Esophagus squamous epithelium (tissue), 4 donors: ENCODE measurements around the gene RFC1.

ENCODE experiments used
- POLR2A ChIP-seq, 4 donors: fragments of 450-650 bp; IDR thresholded peaks; one replicate each; pipeline ENCODE4 v1.6.1; 2017; ENCODE audit warnings: antibody characterized with exemption in 4 of 4, mild to moderate bottlenecking in 4 of 4, moderate library complexity in 3 of 4
- TF ChIP-seq, protein P1 (sequence below), 6 experiments: fragments of 450-650 bp in 4 of 6; fragments of 200-600 bp in 2 of 6; sonication (generic) in 2 of 6; IDR thresholded peaks; one replicate each; pipeline ENCODE4 v1.5.1; 2016 to 2019; ENCODE audit warnings: antibody characterized with exemption in 6 of 6, mild to moderate bottlenecking in 4 of 6, moderate library complexity in 4 of 6

DNA sequence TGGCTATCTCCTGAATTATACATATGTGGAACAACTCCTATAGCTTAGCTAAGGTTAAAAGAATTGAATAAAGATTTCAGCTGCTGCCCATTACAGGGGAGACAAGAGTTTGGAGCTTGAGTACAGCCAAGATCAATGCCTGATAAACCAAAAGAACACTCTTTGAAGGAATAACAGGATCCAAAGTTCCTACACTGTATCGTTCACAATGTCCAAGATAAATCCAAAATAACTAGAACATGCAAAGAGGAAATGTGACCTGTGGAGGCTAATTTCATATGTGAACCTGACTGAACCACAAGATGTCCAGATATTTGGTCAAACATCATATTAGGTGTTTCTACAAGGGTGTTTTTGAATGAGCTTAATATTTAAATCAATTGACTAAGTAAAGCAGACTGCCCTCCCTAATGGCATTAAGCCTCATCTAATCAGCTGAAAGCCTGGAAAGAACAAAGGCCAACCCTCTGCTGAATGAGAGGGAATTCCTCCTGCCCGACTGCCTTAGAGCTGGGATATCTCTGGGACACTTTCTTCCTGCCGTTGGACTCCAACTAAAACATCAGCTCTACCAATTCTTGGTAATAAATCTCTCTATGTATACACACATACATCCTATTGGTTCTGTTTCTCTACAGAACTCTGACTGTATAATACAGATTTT lies 19.2 kb downstream of the RFC1 start:
- TF ChIP-seq POLR2A (IDR thresholded peaks at IDR 0.05): no peak
- TF ChIP-seq, protein P1, sequence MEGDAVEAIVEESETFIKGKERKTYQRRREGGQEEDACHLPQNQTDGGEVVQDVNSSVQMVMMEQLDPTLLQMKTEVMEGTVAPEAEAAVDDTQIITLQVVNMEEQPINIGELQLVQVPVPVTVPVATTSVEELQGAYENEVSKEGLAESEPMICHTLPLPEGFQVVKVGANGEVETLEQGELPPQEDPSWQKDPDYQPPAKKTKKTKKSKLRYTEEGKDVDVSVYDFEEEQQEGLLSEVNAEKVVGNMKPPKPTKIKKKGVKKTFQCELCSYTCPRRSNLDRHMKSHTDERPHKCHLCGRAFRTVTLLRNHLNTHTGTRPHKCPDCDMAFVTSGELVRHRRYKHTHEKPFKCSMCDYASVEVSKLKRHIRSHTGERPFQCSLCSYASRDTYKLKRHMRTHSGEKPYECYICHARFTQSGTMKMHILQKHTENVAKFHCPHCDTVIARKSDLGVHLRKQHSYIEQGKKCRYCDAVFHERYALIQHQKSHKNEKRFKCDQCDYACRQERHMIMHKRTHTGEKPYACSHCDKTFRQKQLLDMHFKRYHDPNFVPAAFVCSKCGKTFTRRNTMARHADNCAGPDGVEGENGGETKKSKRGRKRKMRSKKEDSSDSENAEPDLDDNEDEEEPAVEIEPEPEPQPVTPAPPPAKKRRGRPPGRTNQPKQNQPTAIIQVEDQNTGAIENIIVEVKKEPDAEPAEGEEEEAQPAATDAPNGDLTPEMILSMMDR (IDR thresholded peaks at IDR 0.05): no peak
